HG03565 (cell line): Measurements from ENCODE around the gene PCDH19.
"Not testable (repeated sequence)": the region's sequence is repeated elsewhere in the genome, so short reads cannot be mapped to it uniquely, and the experiment has no call there.

Experiments
- ATAC-seq: cut with Tn5 transposase; IDR thresholded peaks from one replicate; pipeline ENCODE4 v1.9.1; 2021; ENCODE audit warnings: mild to moderate bottlenecking, moderate library complexity; ENCODE audit not compliant: unreplicated experiment

The PCDH19 gene, protein sequence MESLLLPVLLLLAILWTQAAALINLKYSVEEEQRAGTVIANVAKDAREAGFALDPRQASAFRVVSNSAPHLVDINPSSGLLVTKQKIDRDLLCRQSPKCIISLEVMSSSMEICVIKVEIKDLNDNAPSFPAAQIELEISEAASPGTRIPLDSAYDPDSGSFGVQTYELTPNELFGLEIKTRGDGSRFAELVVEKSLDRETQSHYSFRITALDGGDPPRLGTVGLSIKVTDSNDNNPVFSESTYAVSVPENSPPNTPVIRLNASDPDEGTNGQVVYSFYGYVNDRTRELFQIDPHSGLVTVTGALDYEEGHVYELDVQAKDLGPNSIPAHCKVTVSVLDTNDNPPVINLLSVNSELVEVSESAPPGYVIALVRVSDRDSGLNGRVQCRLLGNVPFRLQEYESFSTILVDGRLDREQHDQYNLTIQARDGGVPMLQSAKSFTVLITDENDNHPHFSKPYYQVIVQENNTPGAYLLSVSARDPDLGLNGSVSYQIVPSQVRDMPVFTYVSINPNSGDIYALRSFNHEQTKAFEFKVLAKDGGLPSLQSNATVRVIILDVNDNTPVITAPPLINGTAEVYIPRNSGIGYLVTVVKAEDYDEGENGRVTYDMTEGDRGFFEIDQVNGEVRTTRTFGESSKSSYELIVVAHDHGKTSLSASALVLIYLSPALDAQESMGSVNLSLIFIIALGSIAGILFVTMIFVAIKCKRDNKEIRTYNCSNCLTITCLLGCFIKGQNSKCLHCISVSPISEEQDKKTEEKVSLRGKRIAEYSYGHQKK (N-terminal part only)

DNA sequence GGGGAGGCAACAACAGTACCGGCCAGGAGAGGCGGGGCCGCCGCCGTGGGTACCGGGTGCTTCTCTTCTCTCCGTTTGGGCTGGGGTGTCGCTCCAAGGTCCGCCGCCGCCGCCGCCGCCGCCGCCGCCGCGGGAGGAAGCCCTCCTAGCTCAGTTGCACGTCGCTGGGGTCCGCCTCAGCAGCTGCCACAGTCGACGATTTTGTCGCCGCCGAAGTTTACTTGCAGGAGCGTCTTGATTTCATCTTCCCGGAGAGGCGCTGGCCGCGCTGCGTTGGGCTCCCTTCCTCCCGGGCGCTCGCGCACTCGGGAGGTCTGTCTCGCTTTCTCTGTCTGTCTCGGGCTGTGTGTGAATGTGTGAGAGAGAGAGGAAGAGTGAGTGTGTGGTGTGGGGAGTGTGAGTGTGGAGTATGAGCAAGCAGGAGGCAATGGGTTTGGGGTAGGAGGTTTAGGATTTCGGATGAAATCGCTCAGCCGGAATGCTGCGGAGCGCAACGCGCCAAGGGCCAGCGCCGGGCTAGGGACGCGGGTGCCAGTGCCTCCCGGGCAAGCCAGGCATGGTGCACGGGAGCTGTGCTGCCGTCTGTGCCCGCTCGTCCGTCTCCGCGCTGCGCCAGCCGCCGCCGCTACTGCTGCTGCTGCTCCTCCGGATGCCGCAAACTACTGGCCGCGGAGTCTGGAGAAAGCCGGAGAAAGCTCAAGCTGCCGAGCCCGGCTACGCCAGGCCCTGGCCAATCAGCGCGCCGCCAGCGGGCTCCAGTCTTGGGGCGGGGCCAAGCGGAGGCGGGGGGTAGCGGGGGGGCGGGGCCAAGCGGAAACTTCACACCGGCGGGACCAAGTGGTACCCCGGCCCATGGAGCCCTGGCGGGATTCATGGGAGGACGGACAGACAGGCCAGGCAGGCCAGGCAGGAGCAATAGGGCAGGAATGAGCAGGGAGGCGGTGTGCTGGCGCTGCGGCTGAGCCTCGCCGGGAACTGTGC lies at the start of gene PCDH19:
Gene PCDH19, minus strand, starts transcription at position 664 of the 981 bp plus-strand sequence. CDS start 1,676 bp downstream, outside the sequence.
- no peak for ATAC-seq

DNA sequence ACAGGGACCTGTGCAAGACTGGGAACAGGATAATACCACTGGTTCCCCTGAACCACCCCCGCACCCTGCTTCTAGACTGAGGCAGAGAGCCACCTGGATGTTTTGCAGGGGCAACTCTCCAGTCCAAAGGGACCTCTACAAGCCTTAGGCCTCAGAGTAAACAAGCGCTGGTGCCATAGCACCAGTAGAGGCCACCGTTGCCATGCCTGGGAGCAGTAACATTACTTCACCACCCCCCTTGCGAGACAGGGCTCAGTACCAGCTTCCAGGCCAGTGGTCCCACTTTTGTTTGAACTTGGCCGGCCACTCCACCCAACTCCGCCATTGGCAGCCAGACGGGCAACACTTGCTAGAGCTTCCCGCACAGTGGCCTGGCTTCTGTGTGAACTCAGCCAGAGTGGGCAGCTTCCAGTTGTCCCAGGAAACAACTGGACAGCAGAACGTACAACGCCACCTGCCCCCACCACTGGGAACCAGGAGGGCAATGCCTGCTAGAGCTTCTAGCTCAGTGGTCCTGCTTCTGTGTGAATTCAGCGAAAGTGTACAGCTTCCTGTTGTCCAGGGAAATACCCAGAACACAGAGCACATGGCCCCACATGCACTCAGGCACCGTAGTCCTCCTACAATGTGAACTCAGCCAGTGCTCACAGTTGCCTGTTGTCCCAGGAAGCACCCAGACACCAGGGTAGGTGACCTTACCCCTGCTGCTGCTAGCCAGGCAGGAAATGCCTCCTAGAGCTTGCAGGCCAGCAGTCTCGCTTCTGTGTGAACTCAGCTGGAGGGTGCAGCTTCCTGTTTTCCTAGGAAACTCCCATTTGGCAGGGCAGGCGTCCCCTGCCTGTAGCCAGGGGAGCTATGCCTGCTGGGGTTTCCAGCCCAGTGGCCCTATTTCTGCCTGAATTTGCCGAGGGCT lies 39.9 kb upstream of the PCDH19 start:
- no peak for ATAC-seq

DNA sequence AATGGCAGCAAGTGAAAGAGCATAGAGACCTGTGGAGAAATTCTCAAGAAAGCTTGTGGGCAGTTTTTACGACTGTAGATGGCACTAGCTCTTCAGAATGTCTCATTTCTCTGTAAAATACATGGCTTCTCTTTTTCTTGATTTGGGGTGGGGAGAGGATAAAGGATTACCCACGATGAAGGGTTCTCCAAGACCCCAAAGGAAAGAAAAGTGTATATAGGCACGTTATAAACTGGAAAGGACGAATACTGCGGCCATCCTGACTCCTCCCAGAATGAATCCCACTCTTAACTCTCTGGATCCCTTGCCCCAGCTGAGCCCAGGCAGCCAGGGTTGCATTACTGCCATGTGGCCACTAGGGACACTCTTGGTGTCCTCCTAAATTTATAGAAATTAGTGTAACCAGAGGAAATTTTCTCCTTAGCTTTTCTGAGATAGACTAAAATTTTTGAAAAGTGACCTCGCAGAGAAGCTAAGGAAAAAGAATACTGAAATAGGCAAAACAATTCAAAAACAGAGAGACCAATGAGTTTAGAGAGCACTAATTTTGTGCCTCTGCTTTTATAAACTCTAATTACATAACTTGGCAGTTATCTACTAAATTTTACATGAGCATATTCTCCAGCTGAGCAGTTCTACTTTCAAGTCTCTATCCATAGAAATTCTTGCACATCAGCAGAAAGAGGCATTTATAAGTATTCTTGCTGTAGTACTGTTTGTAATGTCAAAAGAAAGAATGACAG lies 37.8 kb upstream of the PCDH19 start:
- no peak for ATAC-seq

DNA sequence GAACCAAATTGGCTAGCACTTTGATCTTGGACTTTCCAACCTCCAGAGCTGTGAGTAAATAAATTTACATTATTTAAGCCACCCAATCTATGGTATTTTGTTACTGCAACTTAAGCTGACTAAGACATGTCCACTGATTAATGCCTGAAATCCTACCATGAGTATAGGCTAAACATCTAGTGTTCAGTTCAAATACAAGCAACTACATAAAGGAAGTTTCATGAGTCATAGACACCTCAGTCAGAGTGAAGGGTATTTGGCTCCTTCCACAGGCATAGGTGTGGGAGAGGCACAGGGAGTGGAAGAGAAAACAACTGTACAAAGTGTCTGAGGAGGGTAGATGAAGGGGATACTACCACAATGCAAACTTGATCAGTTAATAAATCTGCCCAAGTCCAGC lies 35.5 kb upstream of the PCDH19 start:
- no peak for ATAC-seq

DNA sequence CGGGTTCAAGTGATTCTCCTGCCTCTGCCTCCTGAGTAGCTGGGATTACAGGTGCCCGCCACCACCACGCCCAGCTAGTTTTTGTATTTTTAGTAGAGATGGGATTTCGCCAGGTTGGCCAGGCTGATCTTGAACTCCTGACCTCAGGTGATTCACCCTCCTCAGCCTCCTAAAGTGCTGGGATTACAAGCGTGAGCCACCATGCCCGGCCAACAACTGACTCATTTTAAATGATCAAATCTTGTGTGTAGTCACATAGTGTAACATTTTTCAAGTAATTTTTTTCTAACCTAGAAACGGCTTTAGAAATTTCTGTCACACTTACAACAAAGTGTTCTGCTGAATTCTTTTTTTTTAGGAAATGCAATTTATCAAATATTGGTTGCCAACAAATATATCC lies 31.2 kb upstream of the PCDH19 start:
- not testable (repeated sequence) for ATAC-seq

DNA sequence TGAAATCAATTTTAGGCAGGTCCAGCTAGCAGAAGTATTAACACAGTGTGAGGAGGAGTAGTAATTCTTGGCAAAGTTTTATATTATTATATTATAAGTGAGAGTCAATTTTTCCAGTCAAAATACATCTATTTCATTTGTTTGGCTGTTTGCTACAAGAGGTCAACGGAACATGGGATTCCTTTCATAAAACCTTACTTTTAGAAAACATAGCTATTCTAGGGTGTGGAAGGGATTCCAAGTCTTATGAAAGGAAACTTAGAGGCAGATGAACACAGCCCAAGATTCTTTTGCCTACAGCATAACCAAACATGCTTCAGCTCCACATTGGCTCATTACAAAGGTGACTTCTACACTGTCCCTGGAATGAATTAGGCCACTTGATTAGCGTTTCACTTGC lies 29.9 kb upstream of the PCDH19 start:
- ATAC-seq = no peak

DNA sequence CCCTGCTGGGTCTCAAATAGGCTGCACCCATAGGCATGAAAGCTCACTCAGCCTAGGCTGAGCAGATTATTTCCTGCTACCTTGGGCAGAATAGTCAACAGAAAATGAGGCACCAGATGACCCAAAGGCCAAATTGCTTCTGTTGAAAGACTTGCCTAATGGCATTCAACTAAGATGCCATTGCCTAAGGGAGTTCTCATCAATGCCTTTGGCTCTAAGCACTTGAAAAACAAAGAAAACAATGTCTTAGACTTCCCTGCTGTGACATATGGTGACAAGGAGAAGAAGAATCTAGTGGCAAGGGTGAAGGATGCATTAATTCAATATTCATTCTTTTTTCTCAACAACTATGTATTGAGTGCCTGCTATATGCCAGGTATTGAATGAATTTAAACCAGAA lies 25.7 kb upstream of the PCDH19 start:
- ATAC-seq = no peak

DNA sequence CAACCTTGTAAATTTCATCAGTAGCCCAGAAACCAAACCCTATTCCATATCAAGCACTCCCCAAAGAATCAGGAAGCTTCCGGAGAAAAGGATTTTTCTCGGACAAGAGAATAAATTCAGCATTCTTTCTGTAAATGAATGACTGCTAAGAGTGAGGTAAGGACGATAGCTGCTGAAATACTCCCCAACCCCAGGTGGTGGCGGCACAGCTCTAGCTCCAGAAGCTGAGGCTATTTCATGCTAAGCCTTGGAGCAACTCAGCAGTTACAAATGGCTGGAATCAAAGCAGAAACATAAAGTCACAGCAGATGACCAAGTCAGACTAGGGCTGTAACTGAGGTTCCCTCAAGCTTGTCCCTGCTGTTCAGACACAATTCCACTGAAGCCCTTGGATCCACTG lies 13.9 kb upstream of the PCDH19 start:
- no peak for ATAC-seq

DNA sequence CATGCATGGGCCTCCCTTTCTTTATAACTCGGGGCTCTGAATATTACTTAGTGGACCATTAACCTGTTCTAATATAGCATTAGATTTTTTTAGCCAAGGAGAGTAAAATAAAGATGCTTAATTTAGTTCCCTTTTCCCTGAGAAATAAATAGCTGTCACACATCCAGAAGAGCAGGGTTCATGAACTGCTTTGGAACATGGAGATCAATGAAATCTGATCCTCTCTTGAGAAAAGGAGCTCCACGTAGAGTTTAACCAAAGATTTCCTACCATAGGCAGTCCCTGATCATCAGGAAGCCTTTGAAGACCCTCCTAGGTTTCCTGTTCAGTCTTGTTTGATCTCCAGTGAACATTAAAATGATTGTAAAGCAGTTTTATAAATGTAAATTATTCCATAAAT lies 8.5 kb upstream of the PCDH19 start:
- no peak for ATAC-seq

DNA sequence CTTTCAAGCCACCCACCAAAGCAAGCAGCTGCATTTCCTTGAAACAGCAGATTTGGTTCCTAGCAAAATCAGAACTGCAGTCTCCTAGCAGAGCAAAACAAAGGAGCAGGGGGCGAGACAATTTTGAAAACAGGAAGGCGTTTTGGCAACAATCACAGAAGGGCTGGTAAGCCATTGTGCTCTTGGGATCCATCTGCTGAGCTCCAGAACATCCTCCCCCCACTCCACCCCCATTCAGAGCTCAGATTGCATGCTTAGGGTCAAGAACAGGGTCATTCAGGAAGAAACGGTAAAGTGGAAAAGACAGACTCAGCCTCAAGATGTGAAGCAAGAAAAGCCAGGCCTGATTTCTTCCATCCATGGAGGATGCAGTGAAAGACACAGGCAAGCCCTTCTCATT lies 7.6 kb upstream of the PCDH19 start:
- ATAC-seq = no peak

DNA sequence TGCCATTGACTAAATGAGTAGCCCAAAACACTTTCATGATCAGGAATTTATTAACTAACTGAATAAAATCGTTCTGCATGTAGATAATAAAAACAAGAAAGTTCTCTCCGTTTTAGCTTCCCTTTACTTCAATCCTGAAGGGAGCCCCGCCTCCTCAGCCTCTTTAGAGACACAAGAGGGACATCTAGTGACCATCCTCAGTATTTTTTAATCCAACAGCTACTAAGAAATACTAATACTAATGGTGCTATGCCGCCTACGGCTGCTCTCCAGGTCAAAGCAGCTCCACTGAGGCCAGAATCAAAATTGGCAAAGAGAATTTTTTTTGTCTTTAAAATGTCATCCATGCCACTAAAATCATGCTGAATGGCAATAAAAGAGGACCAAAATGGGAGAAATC lies 3.2 kb upstream of the PCDH19 start:
- ATAC-seq = peak; percentile 93

DNA sequence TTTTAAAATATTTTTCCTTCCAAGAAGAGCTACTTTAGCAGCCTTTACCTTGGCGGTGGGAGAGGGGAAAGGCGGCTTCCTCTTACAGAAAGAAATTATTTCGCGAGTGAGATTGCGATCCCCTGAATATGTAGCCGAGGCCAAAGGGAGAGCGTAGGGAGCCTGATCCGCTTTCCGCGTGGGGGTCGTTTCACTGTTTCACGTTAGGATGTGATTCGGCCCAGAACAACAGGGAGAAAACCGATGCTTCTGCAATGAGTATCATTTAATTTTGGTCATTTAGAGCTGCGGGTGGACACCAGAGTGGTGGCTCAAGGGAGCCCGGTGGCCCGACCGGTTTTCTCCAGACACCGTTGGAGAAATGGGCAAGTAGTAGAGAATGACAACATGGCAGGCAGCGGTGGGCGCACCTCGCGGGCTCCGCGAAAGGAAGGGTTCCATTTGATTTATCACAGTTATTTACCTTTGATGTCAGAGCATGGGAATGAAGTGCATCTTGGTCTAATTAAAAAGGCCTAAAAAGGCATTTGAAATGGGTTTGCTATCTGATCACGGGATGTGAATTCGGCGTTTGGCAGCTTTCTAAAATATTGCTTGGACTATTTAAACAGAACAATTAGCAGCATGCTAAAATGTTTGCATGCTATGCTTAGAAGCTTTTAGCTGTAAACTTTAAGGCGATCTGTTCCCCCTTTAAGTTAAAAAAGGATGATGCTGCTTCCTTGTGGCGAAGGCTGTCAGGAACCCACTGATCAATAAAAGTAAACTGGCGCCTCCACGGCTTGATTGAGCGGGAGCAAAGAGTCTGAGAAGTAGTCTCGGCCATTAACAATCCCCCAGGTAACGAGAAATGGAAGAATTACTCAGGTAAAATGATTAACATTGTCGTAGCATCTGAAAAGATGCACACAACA lies 2.0 kb upstream of the PCDH19 start:
- no peak for ATAC-seq

DNA sequence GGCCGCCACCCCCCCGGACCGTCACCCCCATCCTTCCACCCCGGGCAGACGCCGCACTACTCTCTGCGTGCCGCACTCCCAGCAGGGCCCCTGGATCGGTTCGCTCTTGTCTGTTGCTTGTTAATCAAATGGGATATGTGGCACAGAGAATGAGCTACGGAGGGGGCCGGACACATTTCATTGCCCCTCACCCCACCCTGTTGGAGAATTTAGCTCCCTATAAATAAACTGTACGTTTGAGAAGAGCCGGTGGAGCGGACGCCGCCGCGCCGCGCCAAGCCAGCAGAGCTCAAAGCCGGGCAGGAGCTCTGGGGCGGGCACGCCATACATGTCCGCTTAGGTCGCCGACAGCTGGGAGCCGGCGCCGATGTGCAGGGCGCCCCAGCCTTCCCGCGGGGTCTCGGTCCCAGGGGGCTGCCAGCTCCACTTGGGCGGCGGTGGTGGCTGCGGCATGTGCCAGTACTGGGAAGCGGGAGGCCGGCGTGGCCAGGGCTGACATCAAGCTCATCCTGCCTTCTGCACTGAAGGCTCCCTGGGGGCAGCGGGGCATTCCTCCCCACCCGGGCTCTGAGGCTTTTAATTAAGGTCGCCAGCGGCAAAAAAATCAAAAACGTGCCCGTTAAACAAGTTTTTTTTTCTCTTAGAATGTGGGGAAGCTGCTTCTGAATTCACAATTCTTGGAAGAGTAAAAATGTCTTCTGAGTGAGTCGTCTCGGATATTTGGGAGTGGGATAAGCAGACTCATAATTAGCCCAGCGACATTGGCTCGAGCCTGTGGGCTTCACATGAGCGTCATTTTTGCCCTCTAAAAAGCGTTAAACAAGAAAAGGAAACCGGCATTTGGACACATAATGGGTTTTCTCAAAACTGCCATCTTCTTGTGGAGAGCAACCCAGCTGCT lies 1.1 kb upstream of the PCDH19 start:
- no peak for ATAC-seq

DNA sequence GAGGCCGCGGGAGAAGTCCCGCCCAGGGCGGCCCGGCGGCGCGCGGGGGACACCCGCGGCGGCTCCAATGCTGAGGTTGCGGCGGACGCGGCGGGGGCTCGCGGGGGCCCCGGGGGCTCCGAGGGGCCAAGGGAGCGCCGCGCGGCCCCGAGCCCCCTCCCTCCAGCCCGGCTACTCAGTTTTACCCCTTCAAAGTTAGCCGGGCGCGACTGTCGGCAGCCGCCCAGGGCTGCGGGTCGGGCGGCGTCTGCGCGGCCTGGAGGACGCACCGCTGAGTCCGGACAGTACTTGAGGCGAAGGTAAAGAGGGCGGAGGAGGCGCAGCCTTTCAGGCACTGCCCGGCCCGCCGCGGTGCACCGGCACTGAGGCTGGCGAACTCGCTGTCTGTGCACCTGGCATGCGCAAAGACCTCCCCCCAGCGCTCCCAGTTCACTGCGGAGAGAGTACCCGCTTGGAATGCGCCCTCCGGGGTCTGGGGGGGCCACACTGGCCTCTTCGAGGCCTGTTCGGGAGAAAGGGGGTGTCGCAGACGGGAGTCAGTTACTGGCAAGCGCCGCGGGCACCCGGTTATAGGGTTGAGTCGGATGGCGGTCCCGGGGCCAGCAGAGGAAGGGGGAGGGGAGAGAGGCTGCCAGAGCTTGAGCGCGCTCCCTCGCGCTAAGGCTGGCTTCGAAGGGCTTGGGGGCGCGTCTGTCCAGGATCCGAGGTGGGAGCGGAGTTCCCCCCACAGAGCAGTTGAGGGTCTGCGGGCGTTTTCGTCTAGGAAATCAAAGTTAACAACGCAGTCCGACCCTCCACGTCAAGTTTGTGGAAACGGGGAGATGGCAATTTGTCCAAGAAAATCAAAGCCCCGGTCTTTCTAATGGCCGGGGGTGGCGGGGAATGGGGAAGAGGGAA lies 1.1 kb downstream of the PCDH19 start:
- ATAC-seq = no peak

DNA sequence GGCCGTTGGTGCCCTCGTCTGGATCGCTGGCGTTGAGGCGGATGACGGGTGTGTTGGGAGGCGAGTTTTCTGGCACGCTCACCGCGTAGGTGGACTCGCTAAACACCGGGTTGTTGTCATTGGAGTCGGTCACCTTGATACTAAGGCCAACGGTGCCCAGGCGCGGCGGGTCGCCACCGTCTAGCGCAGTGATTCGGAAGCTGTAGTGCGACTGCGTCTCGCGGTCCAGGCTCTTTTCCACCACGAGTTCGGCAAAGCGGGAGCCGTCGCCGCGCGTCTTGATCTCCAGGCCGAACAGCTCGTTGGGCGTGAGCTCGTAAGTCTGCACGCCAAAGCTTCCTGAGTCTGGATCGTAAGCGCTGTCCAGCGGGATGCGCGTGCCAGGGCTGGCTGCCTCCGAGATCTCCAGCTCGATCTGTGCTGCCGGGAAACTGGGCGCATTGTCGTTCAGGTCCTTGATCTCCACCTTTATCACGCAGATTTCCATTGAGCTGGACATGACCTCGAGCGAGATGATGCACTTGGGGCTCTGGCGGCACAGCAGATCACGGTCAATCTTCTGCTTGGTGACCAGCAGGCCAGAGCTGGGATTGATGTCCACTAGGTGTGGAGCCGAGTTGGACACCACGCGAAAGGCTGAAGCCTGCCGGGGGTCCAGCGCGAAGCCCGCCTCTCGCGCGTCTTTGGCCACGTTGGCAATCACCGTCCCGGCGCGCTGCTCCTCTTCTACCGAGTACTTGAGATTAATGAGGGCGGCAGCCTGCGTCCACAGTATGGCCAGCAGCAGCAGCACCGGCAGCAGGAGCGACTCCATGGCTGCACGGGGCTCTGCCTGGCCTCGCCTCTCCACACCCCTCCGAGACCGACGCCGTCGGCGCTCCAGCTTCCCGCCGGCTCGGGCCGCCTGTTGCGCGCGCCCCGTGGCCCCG lies 2.0 kb downstream of the PCDH19 start:
- no peak for ATAC-seq
